ENCODE measurements around the gene HSD11B1. TPM values are rescaled to one million over a fixed set of nuclear protein-coding genes. Genes with fewer than 3 reads are reported as not detected.

Gene HSD11B1
- total RNA-seq, 1 donor from 2014 or later, result 4.1 TPM

GRCh38 chr1:209741889-209742288, 37.2 kb downstream of the HSD11B1 start:
- H3K9me3 ChIP-seq (replicated peaks), result no peaks in the 10 kb centered on the region
- TF ChIP-seq CTCF (IDR thresholded peaks at IDR 0.05; ENCODE audit: borderline replicate concordance), result no peak
- H3K36me3 ChIP-seq, result no peaks in the 10 kb centered on the region
- H3K4me1 ChIP-seq, result peaks cover 45% of the 10 kb centered on the region
- peak overlapping the region; percentile 40 for H3K4me3 ChIP-seq
- H3K27me3 ChIP-seq (ENCODE audit: low read depth), result no peaks in the 10 kb centered on the region
- DNase-seq, result no peak
- peak overlapping the region; percentile 90 for H3K27ac ChIP-seq (replicated peaks)
- intact Hi-C loops (cut with micrococcal nuclease), result loop anchor here (10.0 kb wide), 2 partner anchors 47 to 167 kb away; no protein-coding TSS in a partner anchor

GRCh38 chr1:209742409-209743144, 37.9 kb downstream of the HSD11B1 start:
- Histone ChIP-seq H3K27me3 (ENCODE audit: low read depth) (no peaks in the 10 kb centered on the region), H3K4me1 (peaks cover 49% of the 10 kb centered on the region), H3K9me3 (replicated peaks) (no peaks in the 10 kb centered on the region), H3K36me3 (no peaks in the 10 kb centered on the region), H3K4me3 (peak overlapping the region; percentile 40), H3K27ac (replicated peaks) (peak overlapping the region; percentile 90)
- no peak for TF ChIP-seq CTCF (IDR thresholded peaks at IDR 0.05; ENCODE audit: borderline replicate concordance)
- intact Hi-C loops (cut with micrococcal nuclease), result loop anchor here (10.0 kb wide), 2 partner anchors 48 to 168 kb away; no protein-coding TSS in a partner anchor
- DNase-seq, result no peak

DNA sequence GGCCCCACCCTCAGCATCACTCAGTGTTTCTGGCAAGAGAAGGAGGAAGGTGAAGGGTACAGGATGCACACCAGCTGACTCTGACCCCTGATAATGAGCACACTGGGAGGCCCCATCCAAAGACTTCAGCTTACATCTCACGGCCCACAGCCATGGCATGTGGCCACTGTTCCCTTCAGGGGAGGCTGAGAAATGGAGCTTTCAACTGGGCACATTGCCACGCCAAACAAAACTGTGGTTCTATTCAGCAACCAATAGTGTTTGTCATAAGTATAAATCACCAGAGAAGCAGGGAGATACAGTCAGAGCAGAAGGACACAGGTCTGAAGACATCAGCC, 38.5 kb downstream of the HSD11B1 start:
- no peak for TF ChIP-seq CTCF (IDR thresholded peaks at IDR 0.05; ENCODE audit: borderline replicate concordance)
- Histone ChIP-seq H3K4me1 (peaks cover 52% of the 10 kb centered on the region), H3K9me3 (replicated peaks) (no peaks in the 10 kb centered on the region), H3K27me3 (ENCODE audit: low read depth) (no peaks in the 10 kb centered on the region), H3K4me3 (no peak overlapping the region), H3K36me3 (no peaks in the 10 kb centered on the region), H3K27ac (replicated peaks) (peak overlapping the region; percentile 90)
- DNase-seq, result peak; percentile 42
- intact Hi-C loops (cut with micrococcal nuclease), result loop anchor here (10.0 kb wide), 2 partner anchors 48 to 168 kb away; no protein-coding TSS in a partner anchor

GRCh38 chr1:209746451-209747165, 42.0 kb downstream of the HSD11B1 start:
- H3K4me3 ChIP-seq, result no peak overlapping the region
- H3K36me3 ChIP-seq, result no peaks in the 10 kb centered on the region
- no peaks in the 10 kb centered on the region for H3K27me3 ChIP-seq (ENCODE audit: low read depth)
- no peaks in the 10 kb centered on the region for H3K9me3 ChIP-seq (replicated peaks)
- intact Hi-C loops (cut with micrococcal nuclease), result loop anchor here (10.0 kb wide), 2 partner anchors 52 to 172 kb away; no protein-coding TSS in a partner anchor
- no peak for DNase-seq
- no peak for TF ChIP-seq CTCF (IDR thresholded peaks at IDR 0.05; ENCODE audit: borderline replicate concordance)
- peak overlapping the region; percentile 90 for H3K27ac ChIP-seq (replicated peaks)
- peaks cover 46% of the 10 kb centered on the region for H3K4me1 ChIP-seq

- peaks cover 35% of the 10 kb centered on the region for H3K4me1 ChIP-seq
- peak; percentile 87 for DNase-seq
- no peaks in the 10 kb centered on the region for H3K36me3 ChIP-seq
- H3K27me3 ChIP-seq (ENCODE audit: low read depth), result no peaks in the 10 kb centered on the region
- TF ChIP-seq CTCF (IDR thresholded peaks at IDR 0.05; ENCODE audit: borderline replicate concordance), result peak; percentile 87
- H3K9me3 ChIP-seq (replicated peaks), result no peaks in the 10 kb centered on the region
- intact Hi-C loops (cut with micrococcal nuclease), result loop anchor here (10.0 kb wide), 2 partner anchors 53 to 173 kb away; no protein-coding TSS in a partner anchor
- peak overlapping the region; percentile 49 for H3K4me3 ChIP-seq
- H3K27ac ChIP-seq (replicated peaks), result peak overlapping the region; percentile 90
These were observed 43.1 kb downstream of the HSD11B1 start for GRCh38 chr1:209747580-209748262.

All from left ventricle myocardium inferior (tissue), 1 donor.